GM18499 (cell line): ENCODE measurements around the gene SPC24.
"Not testable (repeated sequence)": the region's sequence is repeated elsewhere in the genome, so short reads cannot be mapped to it uniquely, and the experiment has no call there.

Experiments used
- ATAC-seq: cut with Tn5 transposase; IDR thresholded peaks from one replicate; pipeline ENCODE4 v1.9.1; 2021; ENCODE audit warnings: moderate number of reproducible peaks; ENCODE audit not compliant: insufficient read depth, unreplicated experiment

Gene SPC24

GRCh38 chr19:11166281-11167142 lies 10.9 kb upstream of the SPC24 start:
- no peak for ATAC-seq

GRCh38 chr19:11165486-11166030 lies 10.0 kb upstream of the SPC24 start:
- ATAC-seq = no peak

GRCh38 chr19:11164879-11165406 lies 9.4 kb upstream of the SPC24 start:
- ATAC-seq = no peak

GRCh38 chr19:11164296-11164695 lies 8.7 kb upstream of the SPC24 start:
- no peak for ATAC-seq

GRCh38 chr19:11160440-11160768 lies 4.8 kb upstream of the SPC24 start:
- ATAC-seq = not testable (repeated sequence)

- ATAC-seq = no peak
Measured at GRCh38 chr19:11159598-11160439, 4.2 kb upstream of the SPC24 start.

GRCh38 chr19:11154683-11155047 lies 917 bp downstream of the SPC24 start:
- ATAC-seq = no peak

- ATAC-seq = no peak
Measured at GRCh38 chr19:11152318-11153062, 3.1 kb downstream of the SPC24 start.

GRCh38 chr19:11151181-11151580 lies 4.4 kb downstream of the SPC24 start:
- ATAC-seq = no peak

- no peak for ATAC-seq
Measured at GRCh38 chr19:11148001-11148400, 7.6 kb downstream of the SPC24 start.

GRCh38 chr19:11145536-11145924 lies 10.1 kb downstream of the SPC24 start:
- no peak for ATAC-seq

GRCh38 chr19:11142528-11143171 lies 12.9 kb downstream of the SPC24 start:
- no peak for ATAC-seq

- no peak for ATAC-seq
Measured at GRCh38 chr19:11141937-11142527, 13.6 kb downstream of the SPC24 start.

- no peak for ATAC-seq
Measured at GRCh38 chr19:11140896-11141295, 14.7 kb downstream of the SPC24 start.

- ATAC-seq = not testable (repeated sequence)
Measured at GRCh38 chr19:11140023-11140538, 15.5 kb downstream of the SPC24 start.

GRCh38 chr19:11138601-11139300 lies 16.8 kb downstream of the SPC24 start:
- no peak for ATAC-seq

GRCh38 chr19:11137542-11138384 lies 17.8 kb downstream of the SPC24 start:
- no peak for ATAC-seq
